NCI-H1436 (cell line): ENCODE measurements around the gene REEP3.

Experiments used
- DNase-seq: peaks from one replicate; lab custom pipeline; 2025; lab: John Stamatoyannopoulos, UW

Gene REEP3

DNA sequence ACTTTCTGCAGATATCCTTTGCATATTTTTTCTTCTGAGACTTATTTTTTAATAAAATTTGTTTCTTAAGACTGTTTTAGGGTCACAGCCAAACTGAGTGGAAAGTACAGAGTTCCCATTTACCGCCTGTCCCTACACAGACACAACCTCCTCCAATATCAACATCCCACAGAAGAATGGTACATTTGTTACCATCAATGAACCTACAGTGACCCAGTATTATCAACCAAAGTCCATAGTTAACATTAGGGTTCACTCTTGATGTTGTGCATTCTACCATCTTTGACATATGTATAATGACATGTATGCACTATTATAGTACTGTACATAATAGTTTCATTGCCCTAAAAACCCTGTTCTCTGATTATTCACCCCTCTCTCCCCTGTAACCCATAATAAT is 14.6 kb upstream of the REEP3 start:
- DNase-seq: no peak

DNA sequence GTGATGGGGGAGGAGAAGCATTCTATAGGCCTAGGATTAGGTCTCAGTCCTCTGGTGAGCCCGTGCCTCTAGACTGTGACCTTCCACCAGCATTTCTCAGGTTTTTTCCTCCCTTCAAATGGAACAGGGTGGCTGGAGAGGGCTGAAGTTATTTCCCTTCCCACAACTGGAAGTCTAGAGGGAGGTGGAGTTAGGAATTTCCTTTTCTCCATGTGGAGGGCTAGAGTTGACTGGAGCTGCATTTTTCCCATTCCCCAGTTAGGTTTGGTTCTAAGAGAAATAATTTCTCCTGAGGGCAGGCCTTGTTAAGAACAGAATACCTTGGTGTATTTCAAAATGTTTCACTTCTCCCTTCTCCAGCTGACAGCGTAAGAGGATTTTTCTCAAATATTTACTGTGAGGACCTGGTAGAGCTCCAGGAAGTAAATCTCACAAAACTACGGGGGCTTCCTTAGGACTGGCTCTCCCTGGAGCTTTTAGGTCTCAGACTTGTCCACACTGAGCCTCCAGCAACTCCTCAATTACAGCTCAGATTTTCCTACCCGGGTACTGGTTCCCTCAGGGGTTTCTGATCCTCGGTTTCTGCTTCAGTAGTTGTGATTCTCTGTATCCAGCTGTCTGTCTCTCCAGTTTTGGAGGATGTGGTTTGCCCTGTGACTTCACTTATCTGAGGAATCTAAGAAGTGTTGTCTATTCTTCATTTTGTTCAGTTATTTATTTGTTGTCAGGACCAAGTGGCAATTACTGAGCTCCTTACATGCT is 6.0 kb upstream of the REEP3 start:
- DNase-seq: no peak

DNA sequence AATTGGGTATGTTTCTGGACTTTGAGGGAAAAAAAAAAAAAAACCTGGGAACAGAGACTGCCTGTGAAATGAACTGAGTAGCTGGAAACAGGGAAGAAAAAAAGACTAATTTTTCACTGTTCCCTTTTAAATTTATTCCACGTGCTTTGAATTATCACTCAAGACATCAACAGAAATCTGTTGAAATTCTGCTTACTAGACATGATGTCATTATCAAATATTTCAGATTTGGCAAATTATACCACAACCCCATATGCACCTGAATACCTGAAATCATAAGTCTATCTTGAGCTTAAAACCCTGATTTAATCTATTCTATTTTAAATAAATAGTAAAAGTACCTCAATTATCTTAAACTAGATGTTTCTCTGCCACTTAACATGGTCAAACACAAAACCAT is 5.0 kb upstream of the REEP3 start:
- no peak for DNase-seq

DNA sequence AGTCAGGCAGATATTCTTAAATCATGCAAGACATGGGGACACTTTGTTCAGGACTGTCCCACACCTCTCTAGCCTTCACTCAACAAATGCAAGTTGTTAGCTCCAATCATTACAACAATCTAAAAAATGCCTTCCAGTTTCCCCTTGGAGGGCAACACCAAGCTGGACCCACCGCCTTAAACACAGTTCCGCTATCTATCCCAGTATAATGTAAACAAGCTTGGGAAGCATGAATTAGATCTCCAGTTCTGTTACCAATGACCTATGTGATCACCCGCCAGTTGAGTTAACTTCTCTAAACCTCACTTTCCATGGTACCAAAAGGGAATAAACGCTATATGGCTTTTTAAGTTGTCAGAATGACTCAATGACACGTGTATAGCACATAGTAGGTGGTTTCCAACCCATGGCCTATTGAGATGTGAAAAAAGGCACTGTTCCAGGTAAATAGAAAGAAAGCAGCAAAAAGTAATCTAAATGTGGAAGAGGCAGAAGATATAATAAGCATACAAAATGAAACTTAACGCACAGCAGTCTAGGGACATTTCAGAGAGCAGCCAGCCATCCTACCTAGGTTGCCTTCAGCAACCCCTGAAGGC is 2.4 kb upstream of the REEP3 start:
- DNase-seq: no peak

DNA sequence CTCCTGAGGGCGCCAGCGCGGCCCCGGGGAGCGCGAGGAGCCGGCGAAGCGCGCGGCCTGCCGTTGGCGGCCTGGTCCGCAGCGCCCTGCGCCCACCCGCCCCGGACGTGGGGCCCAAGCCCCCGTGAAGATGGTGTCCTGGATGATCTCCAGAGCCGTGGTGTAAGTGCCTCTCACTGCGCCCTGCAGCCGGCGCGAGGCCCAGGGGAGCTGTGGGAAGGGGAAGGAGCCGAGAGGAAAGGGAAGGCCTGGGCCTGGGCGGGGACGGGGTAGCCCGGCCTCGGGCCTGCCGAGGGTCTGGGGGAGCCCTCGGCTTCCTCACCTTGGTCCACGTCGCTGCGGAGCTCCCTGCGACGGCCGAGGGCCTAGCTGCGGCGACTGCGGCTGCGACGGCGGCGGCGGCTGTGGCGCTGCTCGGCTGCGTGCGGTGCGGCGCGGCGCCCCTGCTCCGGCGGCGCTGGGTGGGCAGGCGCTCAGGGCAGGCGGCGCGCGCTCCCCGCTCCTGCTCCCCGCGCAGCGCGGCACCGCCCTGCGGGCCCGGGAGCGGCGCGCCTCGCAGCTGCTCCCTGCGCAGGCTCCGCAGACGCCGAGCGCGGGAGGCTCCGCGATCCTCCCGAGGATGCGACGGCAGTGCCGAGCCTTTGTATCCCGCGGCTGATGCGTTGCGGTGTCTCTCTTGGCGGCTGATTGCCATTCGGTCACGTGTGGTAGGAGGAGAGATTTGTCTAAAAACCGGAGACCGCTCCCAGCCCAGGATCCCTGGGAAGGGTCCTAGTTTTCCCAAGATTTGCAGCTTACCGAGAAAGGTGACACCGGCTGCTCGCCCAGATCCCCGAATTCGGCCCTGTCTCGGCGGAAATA is 445 bp downstream of the REEP3 start:
- peak; percentile 71 for DNase-seq

DNA sequence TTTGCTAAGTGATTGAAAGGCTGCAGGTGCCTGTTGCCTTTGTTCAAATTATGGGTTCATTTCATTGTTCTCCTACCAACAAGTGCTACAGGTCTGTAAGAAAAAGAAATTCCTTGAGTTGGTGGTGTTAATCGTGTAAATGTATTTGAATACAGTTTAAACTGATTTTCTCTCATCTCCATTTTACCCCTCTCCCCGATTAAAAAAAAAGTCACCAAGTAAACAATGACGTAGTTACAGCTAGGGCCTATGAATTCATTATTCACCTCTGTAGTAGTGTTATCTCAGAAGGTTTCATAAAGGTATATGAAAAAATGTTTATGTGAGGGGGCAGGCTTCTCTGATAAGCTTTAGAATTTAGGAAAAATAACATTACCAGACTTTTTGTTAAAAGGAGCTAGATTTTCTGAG is 1.1 kb downstream of the REEP3 start:
- DNase-seq: peak; percentile 46

DNA sequence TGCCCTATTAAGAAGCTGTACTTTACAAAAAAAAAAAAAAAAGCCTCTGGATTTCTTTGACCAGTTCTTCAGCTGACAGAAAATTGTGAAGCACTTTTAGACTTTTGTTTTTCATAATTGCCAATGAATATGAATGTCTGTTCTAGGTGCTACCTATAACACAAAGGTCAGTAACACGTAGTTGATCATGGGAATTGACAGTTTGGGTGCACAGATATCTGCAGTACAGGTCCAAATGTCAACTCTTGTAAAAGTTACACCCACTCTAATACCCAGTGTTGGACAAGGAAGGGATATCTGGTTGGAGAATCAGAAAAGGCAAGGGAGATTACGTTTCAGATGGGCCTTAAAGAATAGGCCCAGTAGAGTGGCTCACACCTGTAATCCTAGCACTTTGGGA is 1.8 kb downstream of the REEP3 start:
- no peak for DNase-seq

DNA sequence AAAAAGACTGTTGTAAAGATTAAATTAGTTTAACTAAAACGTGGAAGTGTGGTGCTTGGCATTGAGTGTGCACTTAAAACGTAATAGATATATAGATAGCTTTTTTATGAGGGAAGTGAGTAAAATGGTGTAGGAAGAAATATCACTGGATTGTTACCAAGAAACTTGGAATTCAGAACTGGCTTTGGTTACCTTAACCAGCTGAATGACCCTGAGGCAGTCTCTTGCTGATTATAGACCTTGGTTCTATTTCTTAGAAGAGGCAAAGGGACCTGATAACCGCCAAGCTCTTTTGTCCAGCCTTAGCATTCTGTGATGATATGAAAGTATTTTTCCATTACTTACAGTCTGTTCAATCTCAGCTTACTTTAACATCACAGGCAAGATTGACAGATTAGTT is 3.8 kb downstream of the REEP3 start:
- DNase-seq: no peak

DNA sequence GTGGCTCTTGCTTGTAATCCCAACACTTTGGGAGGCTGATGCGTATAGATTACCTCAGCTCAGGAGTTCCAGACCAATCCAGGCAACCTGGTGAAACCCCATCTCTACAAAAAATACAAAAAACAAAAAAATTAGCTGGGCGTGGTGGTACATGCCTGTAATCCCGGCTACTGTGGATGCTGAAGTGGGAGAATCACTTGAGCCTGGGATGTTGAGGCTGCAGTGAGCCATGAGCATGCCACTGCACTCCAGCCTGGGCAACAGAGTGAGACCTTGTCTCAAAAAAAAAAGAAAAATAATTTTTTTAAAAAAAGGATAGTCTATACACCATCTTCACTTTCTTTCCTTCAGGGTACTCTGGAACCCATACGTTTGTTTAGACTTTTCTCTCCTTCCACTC is 6.2 kb downstream of the REEP3 start:
- DNase-seq: no peak

DNA sequence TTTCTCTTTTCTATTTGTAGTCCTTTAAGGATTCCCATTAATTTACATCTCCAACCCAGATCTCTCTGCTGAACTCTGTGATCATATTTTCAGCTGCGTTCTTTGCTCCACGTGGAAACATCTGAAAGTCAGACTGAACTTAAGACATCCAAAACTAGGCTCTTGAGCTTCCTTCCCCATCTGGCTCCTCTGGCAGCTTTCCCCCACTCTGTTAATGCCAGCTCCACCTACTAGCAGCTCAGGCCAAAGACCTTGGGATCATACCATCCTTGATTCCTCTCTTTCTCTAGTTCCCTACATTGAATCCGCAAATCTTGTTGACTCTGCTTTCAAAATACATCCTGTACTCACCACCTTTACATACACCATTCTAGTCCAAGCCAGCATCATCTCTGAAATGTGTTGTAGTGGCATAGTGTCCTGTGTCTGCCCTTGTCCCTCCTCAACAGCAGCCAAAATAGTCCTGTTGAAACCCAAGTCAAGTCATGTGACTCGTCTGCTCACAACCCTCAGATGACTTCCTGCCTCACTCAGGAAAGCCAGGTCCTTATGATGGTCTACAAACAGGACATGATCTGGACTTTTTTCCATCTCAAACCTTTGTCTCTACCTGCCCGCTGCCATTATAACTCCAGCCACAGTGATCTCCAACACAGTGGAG is 7.0 kb downstream of the REEP3 start:
- no peak for DNase-seq

DNA sequence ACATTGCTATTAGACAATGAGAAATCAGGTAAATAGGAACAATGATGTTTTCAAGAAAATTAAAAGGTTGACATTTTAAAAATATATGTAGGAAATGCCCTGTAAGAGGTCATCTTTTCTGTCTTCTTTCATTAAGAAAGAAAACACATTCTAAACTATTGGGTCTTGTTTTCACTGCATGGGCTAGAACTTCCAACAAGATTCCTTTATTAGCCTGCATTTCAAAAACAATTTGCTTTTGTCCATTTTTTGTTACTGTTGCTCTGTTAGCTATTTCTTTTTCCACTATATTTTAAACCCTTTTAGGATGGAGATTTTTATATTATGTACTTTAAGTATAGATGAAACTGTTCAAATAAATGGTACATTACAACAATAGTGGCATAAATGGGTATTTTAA is 9.2 kb downstream of the REEP3 start:
- no peak for DNase-seq

DNA sequence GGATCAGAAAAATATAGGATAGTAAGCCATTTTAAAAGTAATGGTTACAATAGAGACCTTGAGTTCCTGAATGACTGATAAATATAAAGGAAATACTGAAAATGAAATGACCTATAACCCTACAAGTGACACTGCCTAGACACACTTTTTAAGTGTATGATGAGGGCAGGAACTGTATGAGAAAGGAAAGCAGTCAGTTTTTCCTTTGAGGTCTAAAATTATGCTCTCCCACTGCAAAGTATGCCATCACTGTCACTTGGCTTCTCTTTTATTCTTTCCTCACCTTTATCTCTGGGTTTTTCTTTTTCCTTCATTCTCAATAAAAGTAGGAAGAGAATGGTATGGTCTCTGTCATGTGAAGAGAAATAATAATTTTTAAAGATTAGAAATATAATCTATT is 13.5 kb downstream of the REEP3 start:
- no peak for DNase-seq

DNA sequence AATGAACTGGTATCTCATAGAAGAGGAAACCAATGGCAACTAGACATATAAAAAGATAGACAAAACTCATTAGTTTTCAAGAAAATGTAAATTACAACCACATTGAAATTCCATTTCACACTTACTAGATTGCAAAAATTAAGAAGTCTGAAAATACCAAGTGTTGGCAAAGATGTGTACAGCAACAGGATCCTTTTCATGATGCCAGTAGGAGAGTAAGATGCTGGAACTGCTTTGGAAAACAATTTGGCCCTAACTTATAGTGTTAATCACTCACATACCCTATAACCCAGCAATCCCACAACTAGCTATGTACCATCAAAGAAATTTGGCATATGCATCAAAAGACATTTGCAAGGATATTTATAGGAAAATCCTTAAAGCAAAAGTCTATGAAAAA is 15.5 kb downstream of the REEP3 start:
- no peak for DNase-seq

DNA sequence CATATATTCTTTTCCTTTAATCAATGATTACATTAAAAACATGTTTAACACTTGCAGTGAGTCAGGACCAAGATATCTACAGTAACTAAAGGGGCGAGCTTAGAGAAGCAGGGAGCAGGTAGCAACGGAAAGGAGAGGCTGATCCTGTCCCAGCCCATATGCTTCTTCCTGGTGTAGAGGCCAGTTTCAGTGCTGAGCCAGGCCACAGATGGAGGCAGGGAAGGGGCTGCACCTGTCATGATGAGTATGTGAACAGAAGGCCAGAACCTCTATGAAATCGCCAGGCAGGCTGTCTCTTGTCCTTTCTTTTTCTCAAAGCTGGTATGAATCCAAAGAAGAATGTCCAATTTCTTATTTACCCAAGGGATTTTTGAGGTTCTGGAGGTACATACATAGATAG is 16.3 kb downstream of the REEP3 start:
- DNase-seq: no peak

DNA sequence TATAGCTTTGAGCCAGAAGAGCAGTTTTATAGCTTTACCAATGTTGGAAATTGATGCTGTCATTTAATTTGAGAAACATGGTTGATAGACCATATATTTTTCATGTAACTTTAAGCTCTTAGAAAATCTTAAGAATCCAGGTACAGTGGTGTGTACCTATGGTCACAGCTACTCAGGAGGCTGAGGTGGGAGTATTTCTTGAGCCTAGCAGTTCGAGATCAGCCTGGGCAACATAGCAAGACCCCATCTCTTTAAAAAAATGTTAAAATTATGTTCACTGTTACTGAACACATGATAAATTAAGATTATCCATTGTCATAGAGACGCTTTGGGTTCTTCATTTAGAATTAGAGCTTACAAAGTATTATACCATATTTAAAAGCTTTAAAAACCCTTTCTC is 18.2 kb downstream of the REEP3 start:
- no peak for DNase-seq

DNA sequence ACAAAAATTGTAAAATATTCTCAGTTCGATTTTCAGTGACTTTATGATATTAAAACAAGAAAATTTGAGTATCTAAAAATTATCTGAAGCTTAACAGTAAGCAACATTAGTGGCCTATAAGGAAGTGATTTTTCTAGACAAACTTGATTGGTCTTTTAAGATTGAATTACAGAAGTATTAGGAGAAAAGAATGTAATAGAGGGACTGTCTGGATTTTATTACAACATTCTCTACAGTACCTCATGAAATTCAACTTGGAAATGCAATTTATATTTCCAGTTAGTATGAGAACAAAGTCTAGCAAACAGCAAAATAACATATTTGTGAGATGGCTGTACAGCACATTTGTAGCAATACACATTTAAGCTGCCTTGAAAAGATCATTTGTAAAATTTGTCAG is 18.8 kb downstream of the REEP3 start:
- no peak for DNase-seq

DNA sequence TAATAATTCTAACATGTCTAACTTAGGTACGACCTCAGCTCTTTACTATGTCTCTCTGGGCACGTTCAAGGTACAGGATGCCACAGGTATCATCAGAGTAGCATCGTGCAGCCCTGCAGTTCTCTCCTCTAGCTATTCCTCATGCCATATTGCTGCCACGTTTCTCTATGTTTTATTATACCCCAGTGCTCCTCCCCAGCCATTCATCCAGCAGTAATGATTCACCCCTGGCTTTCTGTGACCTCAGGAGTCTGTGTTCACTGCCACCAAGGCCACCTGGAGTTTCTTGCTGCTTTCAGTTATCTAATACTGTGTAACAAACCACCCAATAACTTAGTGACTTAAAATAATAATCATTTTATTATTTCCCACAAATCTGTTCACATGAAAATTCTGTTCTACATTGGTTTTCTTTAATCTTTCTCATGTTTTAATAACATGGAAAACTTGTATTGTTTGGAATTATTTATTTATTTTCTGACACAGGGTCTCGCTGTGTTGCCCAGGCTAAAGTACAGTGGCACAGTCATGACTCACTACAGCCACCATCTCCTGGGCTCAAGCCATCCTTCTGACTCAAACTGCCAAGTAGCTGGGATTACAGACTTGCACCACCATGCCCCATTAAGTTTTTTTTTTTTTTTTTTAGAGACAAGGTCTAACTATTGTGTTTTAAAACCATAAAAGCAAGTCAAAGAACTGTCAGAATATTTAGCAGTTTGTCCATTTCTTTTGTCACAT is 21.8 kb downstream of the REEP3 start:
- no peak for DNase-seq

DNA sequence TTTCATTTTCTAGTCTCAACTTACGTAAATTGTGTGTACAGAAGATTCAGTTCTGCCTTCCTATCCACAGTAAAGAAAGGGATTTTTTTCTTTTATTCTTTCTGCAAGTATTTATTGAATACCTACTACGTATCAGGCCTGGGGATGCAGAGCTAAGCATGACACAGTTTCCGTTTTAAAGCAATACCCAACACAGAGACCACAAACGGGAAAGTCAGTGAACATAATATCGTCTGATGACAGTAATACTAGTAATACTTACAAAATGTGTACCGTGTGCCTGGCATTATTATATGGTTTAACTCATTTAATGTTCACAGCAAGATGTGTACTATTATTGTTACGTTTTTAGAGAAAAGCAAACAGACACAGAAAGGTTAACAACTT is 22.4 kb downstream of the REEP3 start:
- no peak for DNase-seq

DNA sequence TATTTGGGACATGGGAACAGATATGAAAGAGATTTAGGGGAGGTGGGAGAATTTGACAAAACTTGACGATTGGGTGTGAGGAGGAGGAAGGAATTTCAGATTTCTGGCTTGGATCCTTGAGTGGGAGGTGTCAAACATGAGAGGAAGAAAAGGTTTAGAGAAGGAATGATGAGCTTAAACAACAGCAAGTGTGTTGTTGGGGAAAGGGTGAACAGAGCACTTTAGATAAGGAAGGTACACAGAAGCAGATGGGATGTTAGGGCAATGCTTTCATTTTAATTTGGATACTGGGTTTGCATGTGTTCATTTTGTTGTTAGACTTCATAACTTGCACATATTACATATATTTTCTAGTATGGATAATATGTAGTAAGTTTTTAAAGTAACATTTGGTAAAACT is 23.2 kb downstream of the REEP3 start:
- no peak for DNase-seq

DNA sequence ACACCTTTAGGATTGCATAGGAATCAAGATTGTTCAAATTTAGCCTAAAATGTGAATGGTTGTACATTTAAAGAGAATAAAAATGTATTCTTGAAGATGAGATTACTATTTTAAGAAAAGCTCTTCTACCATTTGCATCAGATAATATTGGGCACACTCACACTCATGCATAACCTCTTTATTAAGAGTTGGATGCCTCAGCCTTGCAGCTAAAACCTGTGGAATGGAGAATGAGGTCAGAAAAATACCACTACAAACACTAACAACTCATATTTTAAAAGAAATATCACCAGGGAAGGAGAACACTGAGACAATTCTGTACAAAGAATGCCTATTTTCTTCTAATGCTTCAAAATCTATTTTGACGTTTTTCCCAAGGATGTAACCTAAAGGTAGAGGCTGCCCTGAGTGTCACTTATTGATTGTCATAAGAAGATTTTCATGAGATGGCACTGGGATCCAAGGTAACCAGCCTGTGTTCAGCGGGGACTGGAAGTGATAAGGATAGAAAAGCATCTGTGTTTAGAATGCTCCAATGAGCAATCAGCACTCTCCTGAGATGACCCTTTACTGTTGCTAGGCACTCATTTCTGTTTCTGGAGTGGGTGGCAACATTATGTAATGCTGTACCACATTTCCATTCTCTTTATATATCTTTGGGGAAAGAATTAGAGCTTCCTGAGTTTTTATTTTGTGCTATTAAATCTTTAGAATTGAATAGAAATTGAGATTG is 26.6 kb downstream of the REEP3 start:
- DNase-seq: peak; percentile 67

DNA sequence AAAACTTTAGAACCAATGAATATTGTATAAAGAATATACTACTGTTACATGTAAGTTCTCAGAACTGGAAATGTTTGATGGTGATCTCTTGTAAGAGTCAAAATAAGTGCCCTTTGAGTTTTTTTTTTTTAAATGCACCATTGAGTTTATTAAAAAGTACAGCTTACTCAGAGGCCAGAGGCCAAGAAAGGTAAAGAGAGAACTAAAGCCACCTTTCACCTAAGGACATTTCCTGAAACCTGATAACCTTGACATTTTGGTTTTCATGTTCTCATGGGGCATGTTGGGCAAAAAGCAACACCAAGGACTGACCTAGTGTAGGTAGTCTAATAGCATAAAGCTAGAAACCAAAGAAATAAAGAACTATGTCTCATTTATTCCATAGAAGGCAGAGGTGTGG is 27.7 kb downstream of the REEP3 start:
- no peak for DNase-seq
